ENCODE measurements around the gene ESRRB.

The ESRRB gene

GRCh38 chr14:76351941-76352340 lies 24.0 kb upstream of the ESRRB start:
- DNase-seq (ENCODE audit: low read depth in 3 of 3, low spot score in 1 of 3): no peak

GRCh38 chr14:76352639-76353281 lies 23.2 kb upstream of the ESRRB start:
- DNase-seq (ENCODE audit: low read depth in 3 of 3, low spot score in 1 of 3): peak in 2 of 3 donors; percentile 20 to 49

- no peak for DNase-seq (ENCODE audit: low read depth in 3 of 3, low spot score in 1 of 3)
Observed at GRCh38 chr14:76354310-76354709, 21.6 kb upstream of the ESRRB start.

GRCh38 chr14:76355771-76356170 lies 20.2 kb upstream of the ESRRB start:
- DNase-seq (ENCODE audit: low read depth in 3 of 3, low spot score in 1 of 3): no peak

GRCh38 chr14:76371066-76371465 lies 4.9 kb upstream of the ESRRB start:
- DNase-seq (ENCODE audit: low read depth in 3 of 3, low spot score in 1 of 3): no peak

- no peak for DNase-seq (ENCODE audit: low read depth in 3 of 3, low spot score in 1 of 3)
Observed at GRCh38 chr14:76373456-76373855, 2.5 kb upstream of the ESRRB start.

GRCh38 chr14:76375484-76375883 lies 453 bp upstream of the ESRRB start:
- no peak for DNase-seq (ENCODE audit: low read depth in 3 of 3, low spot score in 1 of 3)

- DNase-seq (ENCODE audit: low read depth in 3 of 3, low spot score in 1 of 3): no peak
Observed at GRCh38 chr14:76376409-76376877, 506 bp downstream of the ESRRB start.

GRCh38 chr14:76376878-76377734 lies 1.2 kb downstream of the ESRRB start:
- DNase-seq (ENCODE audit: low read depth in 3 of 3, low spot score in 1 of 3): no peak

- DNase-seq (ENCODE audit: low read depth in 3 of 3, low spot score in 1 of 3): no peak
Observed at GRCh38 chr14:76377735-76378074, 1.8 kb downstream of the ESRRB start.

GRCh38 chr14:76380991-76381390 lies 5.1 kb downstream of the ESRRB start:
- no peak for DNase-seq (ENCODE audit: low read depth in 3 of 3, low spot score in 1 of 3)

- DNase-seq (ENCODE audit: low read depth in 3 of 3, low spot score in 1 of 3): no peak
Observed at GRCh38 chr14:76381817-76382494, 6.0 kb downstream of the ESRRB start.

GRCh38 chr14:76382495-76382832 lies 6.5 kb downstream of the ESRRB start:
- DNase-seq (ENCODE audit: low read depth in 3 of 3, low spot score in 1 of 3): no peak

- no peak for DNase-seq (ENCODE audit: low read depth in 3 of 3, low spot score in 1 of 3)
Observed at GRCh38 chr14:76385435-76385834, 9.5 kb downstream of the ESRRB start.

GRCh38 chr14:76386944-76387782 lies 11.2 kb downstream of the ESRRB start:
- peak in 2 of 3 donors; percentile 5 to 51 for DNase-seq (ENCODE audit: low read depth in 3 of 3, low spot score in 1 of 3)

GRCh38 chr14:76389841-76390240 lies 13.9 kb downstream of the ESRRB start:
- DNase-seq (ENCODE audit: low read depth in 3 of 3, low spot score in 1 of 3): no peak

GRCh38 chr14:76390621-76391020 lies 14.7 kb downstream of the ESRRB start:
- DNase-seq (ENCODE audit: low read depth in 3 of 3, low spot score in 1 of 3): no peak

GRCh38 chr14:76391981-76392690 lies 16.2 kb downstream of the ESRRB start:
- DNase-seq (ENCODE audit: low read depth in 3 of 3, low spot score in 1 of 3): no peak

- DNase-seq (ENCODE audit: low read depth in 3 of 3, low spot score in 1 of 3): no peak
Observed at GRCh38 chr14:76394569-76394968, 18.6 kb downstream of the ESRRB start.

- DNase-seq (ENCODE audit: low read depth in 3 of 3, low spot score in 1 of 3): no peak
Observed at GRCh38 chr14:76395161-76395560, 19.2 kb downstream of the ESRRB start.
